Smooth muscle cell (in vitro differentiated cells): Measurements from ENCODE around the gene OSBPL2. TPM values are rescaled to one million over a fixed set of nuclear protein-coding genes. Genes with fewer than 3 reads are reported as not detected.

Experiments used
- DNase-seq: peaks from one replicate; lab custom pipeline; 2025; ENCODE audit not compliant: unreplicated experiment; lab: John Stamatoyannopoulos, UW
- H2AFZ ChIP-seq: fragments of 200-600 bp; sonication (generic); 2 replicates; pipeline ENCODE4 v1.6.0; 2016; ENCODE audit warnings: antibody characterized with exemption, low read depth, mild to moderate bottlenecking
- H3F3A ChIP-seq: fragments of 200-600 bp; sonication (generic); 2 replicates; pipeline ENCODE4 v1.6.0; 2017; ENCODE audit warnings: antibody characterized with exemption, low read depth
- H3K27ac ChIP-seq: fragments of 200-600 bp; sonication (generic); 2 replicates; pipeline ENCODE4 v1.5.1; 2016; ENCODE audit warnings: low read depth, mild to moderate bottlenecking
- H3K27me3 ChIP-seq: fragments of 200-600 bp; sonication (generic); 2 replicates; pipeline ENCODE4 v1.6.1; 2016; ENCODE audit warnings: low read depth, mild to moderate bottlenecking
- H3K36me3 ChIP-seq: fragments of 200-600 bp; sonication (generic); 2 replicates; pipeline ENCODE4 v1.5.1; 2016; ENCODE audit warnings: low read depth
- H3K4me1 ChIP-seq: fragments of 200-600 bp; sonication (generic); 2 replicates; pipeline ENCODE4 v1.5.1; 2016; ENCODE audit warnings: low read depth
- H3K4me2 ChIP-seq: fragments of 200-600 bp; sonication (generic); 2 replicates; pipeline ENCODE4 v1.6.0; 2016; ENCODE audit warnings: mild to moderate bottlenecking
- H3K4me3 ChIP-seq: fragments of 200-600 bp; sonication (generic); 2 replicates; pipeline ENCODE4 v1.5.1; 2016; ENCODE audit warnings: mild to moderate bottlenecking
- H3K79me2 ChIP-seq: fragments of 200-600 bp; sonication (generic); 2 replicates; pipeline ENCODE4 v1.6.0; 2016; ENCODE audit warnings: low read depth, mild to moderate bottlenecking
- H3K9ac ChIP-seq: fragments of 200-600 bp; sonication (generic); 2 replicates; pipeline ENCODE4 v1.6.0; 2016; ENCODE audit warnings: low read depth
- H3K9me3 ChIP-seq: fragments of 200-600 bp; sonication (generic); replicated peaks from 2 replicates; pipeline ENCODE4 v1.5.1; 2016; ENCODE audit warnings: low read depth
- H4K20me1 ChIP-seq: fragments of 200-600 bp; sonication (generic); 2 replicates; pipeline ENCODE4 v1.6.0; 2016; ENCODE audit warnings: low read depth
- WGBS: methylation state at CpG from one replicate; pipeline ENCODE4 v1.1.7; 2016; ENCODE audit warnings: low lambda C conversion rate; 5-methylcytosine and 5-hydroxymethylcytosine counted together
- polyA plus RNA-seq: library from polyadenylated mRNA; unstranded; fragments of >200 nt; fragmentation: Nextera tagmentation; extraction: Ambion mirVana; gene quantifications from 2 replicates; pipeline ENCODE4 v1.2.1, GENCODE V29; 2016
- total RNA-seq: library from RNA; depleted of rRNA; stranded (reverse); fragments of >200 nt; gene quantifications from 2 replicates; pipeline ENCODE4 v1.2.3, GENCODE V29; 2014
- TF ChIP-seq, protein P1 (sequence below): fragments of 200-600 bp; sonication (generic); IDR thresholded peaks from 2 replicates; pipeline ENCODE4 v1.5.1; 2017; ENCODE audit warnings: borderline replicate concordance, mild to moderate bottlenecking, antibody characterized with exemption; ENCODE audit not compliant: insufficient read depth, poor library complexity, severe bottlenecking

OSBPL2 gene
- total and polyA plus RNA-seq, 2 experiments from 2014 or later, result 34.3 to 37.0 TPM

DNA sequence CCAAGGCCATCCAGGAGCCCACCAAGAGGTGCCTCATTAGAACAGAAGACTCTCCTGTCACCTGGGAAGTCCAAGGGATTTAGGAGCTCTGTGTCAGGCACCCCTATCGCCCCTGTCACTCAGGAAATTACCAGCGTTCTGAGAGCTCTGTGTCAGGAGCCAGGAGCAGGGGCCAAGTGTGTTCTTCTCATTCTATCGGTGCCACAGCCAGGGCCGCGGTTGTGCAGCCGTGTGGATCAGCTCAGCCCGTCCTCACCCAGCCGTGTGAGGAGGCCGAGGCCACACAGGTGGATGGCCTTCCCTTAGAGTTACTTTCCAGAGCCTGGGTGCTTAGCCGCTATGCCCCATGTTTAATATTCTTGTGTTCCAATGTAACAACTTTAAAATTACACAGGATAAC lies 45.7 kb upstream of the OSBPL2 start:
- no peak for DNase-seq
- peaks cover 46% of the 10 kb centered on the region for H3K79me2 ChIP-seq
- TF ChIP-seq, protein P1, sequence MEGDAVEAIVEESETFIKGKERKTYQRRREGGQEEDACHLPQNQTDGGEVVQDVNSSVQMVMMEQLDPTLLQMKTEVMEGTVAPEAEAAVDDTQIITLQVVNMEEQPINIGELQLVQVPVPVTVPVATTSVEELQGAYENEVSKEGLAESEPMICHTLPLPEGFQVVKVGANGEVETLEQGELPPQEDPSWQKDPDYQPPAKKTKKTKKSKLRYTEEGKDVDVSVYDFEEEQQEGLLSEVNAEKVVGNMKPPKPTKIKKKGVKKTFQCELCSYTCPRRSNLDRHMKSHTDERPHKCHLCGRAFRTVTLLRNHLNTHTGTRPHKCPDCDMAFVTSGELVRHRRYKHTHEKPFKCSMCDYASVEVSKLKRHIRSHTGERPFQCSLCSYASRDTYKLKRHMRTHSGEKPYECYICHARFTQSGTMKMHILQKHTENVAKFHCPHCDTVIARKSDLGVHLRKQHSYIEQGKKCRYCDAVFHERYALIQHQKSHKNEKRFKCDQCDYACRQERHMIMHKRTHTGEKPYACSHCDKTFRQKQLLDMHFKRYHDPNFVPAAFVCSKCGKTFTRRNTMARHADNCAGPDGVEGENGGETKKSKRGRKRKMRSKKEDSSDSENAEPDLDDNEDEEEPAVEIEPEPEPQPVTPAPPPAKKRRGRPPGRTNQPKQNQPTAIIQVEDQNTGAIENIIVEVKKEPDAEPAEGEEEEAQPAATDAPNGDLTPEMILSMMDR, result no peak

DNA sequence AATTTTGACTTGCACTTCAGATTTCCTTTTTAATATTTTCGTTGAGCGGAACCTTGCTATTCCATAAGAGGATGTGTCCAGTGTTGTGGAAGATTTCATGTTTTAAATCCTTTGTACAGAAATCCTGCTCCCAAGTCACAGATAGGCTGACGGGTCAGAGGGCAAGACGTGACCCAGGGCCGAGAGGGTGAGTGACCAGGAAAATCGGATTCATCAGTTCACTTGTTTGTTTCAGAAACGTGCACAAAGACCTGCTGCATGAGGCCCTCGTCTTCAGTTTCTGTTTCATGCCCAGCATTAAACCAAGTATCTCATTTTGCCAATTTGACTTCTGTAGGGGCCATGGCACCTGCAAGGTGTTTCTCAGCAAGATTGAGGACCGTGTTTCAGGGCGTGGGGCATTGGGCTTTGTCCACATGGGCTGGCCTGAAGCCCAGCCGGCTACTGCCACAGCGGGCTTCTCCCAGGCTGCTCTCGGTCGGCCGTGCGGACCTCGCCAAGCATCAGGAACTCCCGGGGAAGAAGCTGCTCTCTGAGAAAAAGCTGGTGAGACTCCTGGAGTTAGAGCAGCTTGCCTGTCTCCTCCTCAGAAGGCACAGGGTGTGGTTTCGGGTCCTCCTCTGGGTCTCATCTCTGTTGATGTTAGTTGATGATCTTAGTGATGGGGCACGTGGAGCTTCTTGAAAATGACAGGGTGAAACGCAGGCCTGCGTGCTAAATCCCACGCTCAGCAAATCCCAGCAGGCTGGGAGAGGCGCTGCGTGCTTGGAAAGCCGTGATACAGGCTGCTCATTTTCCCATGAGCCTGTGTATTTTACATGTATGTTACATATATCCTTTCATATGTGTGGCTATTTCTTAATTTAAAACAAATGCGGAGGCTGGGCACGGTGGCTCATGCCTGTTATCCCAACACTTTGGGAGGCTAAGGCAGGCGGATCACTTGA lies 45.0 kb upstream of the OSBPL2 start:
- Histone ChIP-seq H3K9me3 (no peaks in the 10 kb centered on the region), H3F3A (no peaks in the 10 kb centered on the region), H3K27me3 (no peaks in the 10 kb centered on the region), H3K4me2 (no peak overlapping the region), H3K27ac (no peak overlapping the region), H3K36me3 (no peaks in the 10 kb centered on the region), H4K20me1 (peaks cover 72% of the 10 kb centered on the region), H3K4me3 (no peak overlapping the region), H3K9ac (no peak overlapping the region), H2AFZ (no peak overlapping the region), H3K79me2 (peaks cover 38% of the 10 kb centered on the region), H3K4me1 (no peaks in the 10 kb centered on the region)
- DNase-seq, result no peak
- 97% methylated on average over 29 of the region's 29 CpGs for WGBS
- TF ChIP-seq, protein P1, result no peak

More for the DNA sequence above, 45.7 kb upstream of the OSBPL2 start:
- Histone ChIP-seq H3K4me2 (no peak overlapping the region), H3K4me1 (no peaks in the 10 kb centered on the region), H3K36me3 (no peaks in the 10 kb centered on the region), H3K9ac (no peak overlapping the region), H4K20me1 (peaks cover 79% of the 10 kb centered on the region), H3K27ac (no peak overlapping the region), H3F3A (no peaks in the 10 kb centered on the region), H3K27me3 (no peaks in the 10 kb centered on the region), H3K9me3 (no peaks in the 10 kb centered on the region), H2AFZ (no peak overlapping the region), H3K4me3 (no peak overlapping the region)
- 96% methylated on average over 10 of the region's 10 CpGs for WGBS

DNA sequence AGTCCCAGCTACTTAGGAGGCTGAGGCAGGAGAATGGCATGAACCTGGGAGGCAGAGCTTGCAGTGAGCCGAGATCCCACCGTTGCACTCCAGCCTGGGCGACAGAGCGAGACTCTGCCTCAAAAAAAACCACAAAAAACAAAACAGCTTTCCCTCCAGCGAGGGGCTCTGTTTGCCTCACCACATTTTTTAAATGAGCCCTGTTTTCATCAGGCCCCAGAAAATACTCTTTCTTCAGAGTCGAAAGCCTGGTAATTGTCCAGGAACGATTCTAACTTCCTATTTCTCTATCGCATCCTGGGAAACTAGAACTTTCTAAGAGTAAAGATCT lies 43.3 kb upstream of the OSBPL2 start:
- Histone ChIP-seq H3K9me3 (no peaks in the 10 kb centered on the region), H3K9ac (no peak overlapping the region), H2AFZ (no peak overlapping the region), H3K4me1 (no peaks in the 10 kb centered on the region), H3F3A (no peaks in the 10 kb centered on the region), H3K4me3 (no peak overlapping the region), H3K4me2 (no peak overlapping the region), H3K27me3 (no peaks in the 10 kb centered on the region), H3K27ac (no peak overlapping the region), H4K20me1 (peaks cover 57% of the 10 kb centered on the region), H3K36me3 (peaks cover 8% of the 10 kb centered on the region), H3K79me2 (peaks cover 22% of the 10 kb centered on the region)
- TF ChIP-seq, protein P1, result no peak
- DNase-seq, result no peak
- WGBS, result 87% methylated on average over 8 of the region's 8 CpGs
